ENCODE measurements around the gene NPIPB5.
"Not testable (repeated sequence)": the region's sequence is repeated elsewhere in the genome, so short reads cannot be mapped to it uniquely, and the experiment has no call there.

NPIPB5 gene

DNA sequence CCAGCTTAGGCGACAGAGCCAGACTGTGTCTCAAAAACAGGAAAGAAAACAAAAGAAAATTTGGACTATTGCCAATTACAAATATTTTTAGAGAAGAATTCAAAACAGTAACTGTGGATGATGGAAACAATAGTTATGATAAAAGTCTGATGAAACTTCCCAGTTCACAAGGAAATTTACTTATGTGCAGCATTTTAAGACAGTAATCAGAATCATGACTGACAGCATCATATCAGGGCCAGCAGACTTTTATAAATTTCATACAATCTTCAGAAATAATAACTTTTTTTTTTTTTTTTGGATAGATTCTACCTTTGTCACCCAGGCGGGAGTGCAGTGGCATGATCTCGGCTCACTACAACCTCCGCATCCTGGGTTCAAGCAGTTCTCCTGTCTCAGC, at the start of gene NPIPB5:
NPIPB5 (plus strand) TSS at position 301 of the 400 bp plus-strand sequence. CDS start 2,911 bp downstream, outside the sequence.
- DNase-seq: not testable (repeated sequence)

DNA sequence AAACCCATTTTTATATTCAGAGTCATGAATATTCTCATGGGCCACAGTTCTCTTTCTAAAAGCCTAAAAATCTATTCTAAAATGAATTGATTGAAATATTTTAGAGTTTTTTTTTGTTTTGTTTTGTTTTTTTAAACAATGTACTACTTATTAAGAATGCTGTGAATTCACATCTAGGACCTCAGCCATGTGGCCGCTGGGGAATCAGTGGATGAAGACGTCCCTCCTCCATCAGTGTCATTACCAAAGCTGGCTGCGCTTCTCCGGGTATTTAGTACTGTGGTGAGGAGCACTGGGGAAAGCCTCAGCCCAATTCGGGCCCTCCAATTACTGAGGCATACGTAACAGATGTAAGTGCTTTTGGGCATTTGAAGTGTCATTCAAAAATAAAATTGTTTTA, 41.8 kb upstream of the NPIPB5 start:
- not testable (repeated sequence) for DNase-seq

DNA sequence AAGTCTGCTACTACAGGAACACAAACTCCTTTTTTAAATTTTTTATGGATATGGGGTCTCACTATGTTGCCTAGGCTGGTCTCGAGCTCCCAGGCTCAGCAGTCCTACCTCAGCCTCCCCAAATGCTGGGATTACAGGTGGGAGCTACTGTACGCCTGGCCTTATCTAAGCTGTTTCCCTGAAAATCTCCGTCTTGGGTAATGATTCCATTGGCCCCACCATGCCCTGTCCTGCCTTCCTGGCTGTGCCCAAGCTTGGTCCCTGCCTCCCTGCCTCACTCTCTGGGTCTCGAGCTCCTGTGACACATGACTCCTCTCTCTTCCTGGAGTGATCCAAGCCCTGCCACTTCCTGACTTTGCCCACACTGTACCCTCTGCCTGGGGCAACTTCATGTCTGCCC, 27.3 kb downstream of the NPIPB5 start:
- DNase-seq: not testable (repeated sequence)

DNA sequence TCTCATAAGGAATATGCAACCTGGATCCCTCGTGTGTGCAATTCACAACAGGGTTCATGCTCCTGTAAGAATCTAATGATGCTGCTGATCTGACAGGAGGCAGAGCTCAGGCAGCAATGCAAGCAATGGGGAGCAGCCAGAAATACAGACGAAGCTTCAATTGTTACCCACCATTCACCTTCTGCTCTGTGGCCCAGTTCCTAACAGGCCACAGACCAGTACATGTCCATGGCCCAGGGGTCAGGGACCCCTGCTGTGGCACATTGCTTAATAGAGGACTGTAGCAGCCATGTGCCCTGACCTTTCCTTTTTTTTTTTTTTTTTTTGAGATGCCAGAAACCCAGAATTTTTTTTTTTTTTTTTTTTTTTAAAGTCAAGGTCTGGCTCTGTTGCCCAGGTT, 34.1 kb downstream of the NPIPB5 start:
- DNase-seq: not testable (repeated sequence)

DNA sequence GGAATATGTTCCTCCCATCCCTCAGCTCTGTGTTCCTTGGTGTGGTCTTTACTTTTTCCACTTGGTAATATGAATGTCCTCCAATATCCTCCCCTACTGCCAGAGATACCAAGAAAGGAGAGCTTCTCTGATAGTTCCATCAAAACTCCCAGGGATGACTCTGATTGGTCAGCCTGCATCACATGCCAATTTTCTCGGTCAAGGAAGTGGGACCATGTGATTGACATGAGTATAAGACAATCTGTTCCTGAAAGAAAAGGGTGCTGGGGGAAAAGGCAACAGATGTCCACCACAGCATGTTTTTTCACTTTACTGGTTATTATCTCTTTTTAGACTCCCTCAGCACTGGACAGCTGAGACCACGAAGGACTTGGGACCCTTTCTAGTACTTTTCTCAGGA, 35.9 kb downstream of the NPIPB5 start:
- DNase-seq: not testable (repeated sequence)

DNA sequence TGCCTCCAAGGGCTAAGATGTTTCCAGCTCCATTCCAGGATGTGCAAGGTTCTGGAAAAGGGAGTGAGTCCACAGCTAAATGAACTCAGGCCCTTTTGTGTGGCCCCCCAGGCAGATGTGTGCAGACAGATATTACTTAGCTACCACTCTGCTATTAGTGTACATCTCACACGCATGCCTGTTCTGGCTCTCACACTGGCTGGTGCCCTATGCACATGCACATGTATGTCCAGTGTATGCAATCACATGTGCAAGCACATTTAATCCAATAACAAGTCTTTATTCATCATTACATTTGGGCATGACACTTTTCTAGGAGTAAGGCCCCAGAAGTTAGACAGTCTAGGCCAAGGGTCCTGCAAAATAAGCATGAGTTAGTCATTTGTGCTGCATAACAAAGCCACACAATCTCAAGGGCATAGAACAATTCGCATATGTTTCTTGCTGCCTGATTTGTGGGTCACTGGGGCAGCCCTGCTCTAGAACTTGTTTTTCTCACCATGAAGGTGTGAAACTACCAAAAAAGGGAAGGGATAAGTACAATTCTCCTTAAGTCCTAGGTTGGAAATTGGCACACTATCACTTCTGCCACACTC, 36.6 kb downstream of the NPIPB5 start:
- DNase-seq: not testable (repeated sequence)

DNA sequence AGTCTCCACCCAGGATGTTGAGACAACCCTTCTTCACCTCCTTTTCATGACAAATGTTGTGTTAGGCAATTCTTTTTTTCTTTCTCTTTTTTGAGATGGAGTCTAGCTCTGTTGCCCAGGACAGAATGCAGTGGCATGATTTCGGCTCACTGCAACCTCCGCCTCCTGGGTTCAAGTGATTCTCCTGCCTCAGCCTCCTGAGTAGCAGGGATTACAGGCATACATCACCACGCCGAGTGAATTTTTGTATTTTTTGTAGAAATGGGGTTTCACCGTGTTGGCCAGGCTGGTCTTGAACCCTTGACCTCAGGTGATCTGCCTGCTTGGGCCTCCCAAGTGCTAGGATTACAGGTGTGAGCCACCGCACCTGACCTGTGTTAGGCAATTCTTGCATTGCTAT, 39.2 kb downstream of the NPIPB5 start:
- DNase-seq: not testable (repeated sequence)

DNA sequence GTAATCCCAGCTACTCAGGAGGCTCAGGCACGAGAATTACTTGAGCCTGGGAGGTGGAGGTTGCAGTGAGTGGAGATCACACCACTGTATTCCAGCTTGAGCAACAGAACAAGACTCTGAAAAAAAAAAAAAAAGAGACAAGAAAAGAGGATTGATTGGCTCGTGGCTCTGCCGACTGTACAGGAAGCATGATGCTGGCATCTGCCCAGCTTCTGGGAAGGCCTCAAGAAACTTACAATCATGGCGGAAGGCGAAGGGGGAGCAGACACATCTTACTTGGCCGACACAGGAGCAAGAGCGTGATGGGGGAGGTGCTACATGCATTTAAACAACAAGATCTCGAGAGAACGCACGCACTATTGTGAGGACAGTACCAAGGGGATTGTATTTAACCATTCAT, 40.5 kb downstream of the NPIPB5 start:
- DNase-seq: not testable (repeated sequence)

DNA sequence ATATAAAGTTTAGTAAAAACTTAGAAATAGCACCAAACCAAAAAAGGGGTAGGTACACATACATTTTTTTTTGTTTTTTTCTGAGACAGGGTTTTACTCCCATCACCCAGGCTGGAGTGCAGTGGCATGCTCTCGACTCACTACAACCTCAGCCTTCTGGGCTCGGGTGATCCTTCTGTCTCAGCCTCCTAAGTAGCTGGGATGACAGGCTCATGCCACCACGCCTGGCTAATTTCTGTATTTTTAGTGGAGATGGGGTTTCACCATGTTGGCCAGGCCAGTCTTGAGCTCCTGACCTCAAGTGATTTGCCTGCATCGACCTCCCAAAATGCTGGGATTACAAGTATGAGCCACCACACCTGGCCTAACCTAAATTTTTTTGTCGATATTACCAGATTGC, 41.0 kb downstream of the NPIPB5 start:
- not testable (repeated sequence) for DNase-seq

DNA sequence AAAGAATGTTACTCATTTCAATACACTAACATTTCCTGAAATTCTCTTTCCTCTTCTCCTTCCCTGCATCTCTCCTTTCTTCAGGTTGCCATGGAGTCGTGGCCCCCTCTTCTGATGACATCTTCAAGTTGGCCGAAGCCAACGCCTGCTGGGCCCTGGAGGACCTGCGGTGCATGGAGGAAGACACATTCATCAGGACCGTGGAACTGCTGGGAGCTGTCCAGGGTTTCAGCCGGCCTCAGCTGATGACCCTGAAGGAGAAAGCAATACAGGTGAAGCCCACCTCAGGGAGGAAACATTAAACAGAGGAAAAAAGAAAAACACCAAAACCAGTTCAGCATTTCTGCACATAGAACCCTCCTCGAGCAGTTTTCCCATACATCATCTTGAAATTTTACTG, 46.1 kb downstream of the NPIPB5 start:
- not testable (repeated sequence) for DNase-seq

Data from T1000 (cell line).